SK-N-SH (cell line): ENCODE data around the gene GSE1. TPM values are rescaled to one million over a fixed set of nuclear protein-coding genes. Genes with fewer than 3 reads are reported as not detected.

Experiments
- CTCF ChIA-PET: fragments of 300-600, 350-600 bp; formaldehyde crosslinking; extraction: SDS; loops from one replicate; lab custom pipeline; 2021; lab: Yijun Ruan, JAX
- POLR2A ChIA-PET: fragments of 350-600 bp; sonication (Branson Sonifier 250); formaldehyde crosslinking; extraction: SDS; loops from one replicate; lab custom pipeline; 2020; ENCODE audit warnings: antibody characterized with exemption, inconsistent platforms; lab: Yijun Ruan, JAX
- DNase-seq: peaks from one replicate; pipeline ENCODE4 v3.0.0; 2012
- H2AFZ ChIP-seq: fragments of 200-600 bp; sonication (generic); 2 replicates; pipeline ENCODE4 v1.8.1; 2016; ENCODE audit warnings: antibody characterized with exemption, mild to moderate bottlenecking, low read depth
- H3F3A ChIP-seq: fragments of 200-600 bp; sonication (generic); replicated peaks from 2 replicates; pipeline ENCODE3; 2016; ENCODE audit warnings: antibody characterized with exemption, mild to moderate bottlenecking; ENCODE audit not compliant: insufficient read depth
- H3K27ac ChIP-seq, 2 experiments: fragments of 200-500 bp in 1 of 2; fragments of 200-600 bp in 1 of 2; sonication (Bioruptor generic) in 1 of 2; sonication (generic), shearing (Covaris generic) in 1 of 2; 2 replicates each; pipeline versions ENCODE4 v1.5.1 to v1.6.1; 2014 to 2016; ENCODE audit warnings: low read depth in 2 of 2, inconsistent platforms in 1 of 2, low read length in 1 of 2, mild to moderate bottlenecking in 1 of 2, mixed read lengths in 1 of 2
- H3K27me3 ChIP-seq: fragments of 200-600 bp; sonication (generic), shearing (Covaris generic); 2 replicates; pipeline ENCODE4 v1.6.1; 2016; ENCODE audit warnings: mixed run types; ENCODE audit not compliant: insufficient read depth
- H3K36me3 ChIP-seq, 2 experiments: fragments of 200-500 bp in 1 of 2; fragments of 200-600 bp in 1 of 2; sonication (Bioruptor generic) in 1 of 2; sonication (generic) in 1 of 2; replicated peaks in 1 of 2; 2 replicates each; pipeline versions ENCODE3 to v1.5.1; 2014 to 2016; ENCODE audit warnings: low read length in 1 of 2, mild to moderate bottlenecking in 1 of 2; ENCODE audit not compliant: insufficient read depth in 2 of 2, control insufficient read depth in 1 of 2
- H3K4me1 ChIP-seq, 2 experiments: fragments of 200-500 bp in 1 of 2; fragments of 200-600 bp in 1 of 2; sonication (Bioruptor generic) in 1 of 2; sonication (generic), shearing (Covaris generic) in 1 of 2; 2 replicates each; pipeline versions ENCODE4 v1.5.1 to v1.6.1; 2014 to 2016; ENCODE audit warnings: low read depth in 1 of 2, low read length in 1 of 2, mixed run types in 1 of 2; ENCODE audit not compliant: insufficient read depth in 2 of 2, control insufficient read depth in 1 of 2
- H3K4me2 ChIP-seq: fragments of 200-600 bp; sonication (generic), shearing (Covaris generic); 2 replicates; pipeline ENCODE4 v1.6.1; 2017; ENCODE audit warnings: mixed run types
- H3K4me3 ChIP-seq, 2 experiments: fragments of 200-500 bp in 1 of 2; fragments of 200-600 bp in 1 of 2; sonication (Bioruptor generic) in 1 of 2; sonication (generic), shearing (Covaris generic) in 1 of 2; 2 replicates each; pipeline versions ENCODE4 v1.5.1 to v1.8.1; 2014 to 2016; ENCODE audit warnings: low read depth in 2 of 2, inconsistent platforms in 1 of 2, low read length in 1 of 2, mild to moderate bottlenecking in 1 of 2, mixed read lengths in 1 of 2, moderate library complexity in 1 of 2
- H3K79me2 ChIP-seq: fragments of 200-600 bp; sonication (generic); 2 replicates; pipeline ENCODE4 v1.8.1; 2017; ENCODE audit warnings: mild to moderate bottlenecking; ENCODE audit not compliant: insufficient read depth
- H3K9ac ChIP-seq: fragments of 200-600 bp; sonication (generic); 2 replicates; pipeline ENCODE4 v1.6.1; 2017; ENCODE audit warnings: mixed run types
- H3K9me2 ChIP-seq: fragments of 200-600 bp; sonication (generic); 2 replicates; pipeline ENCODE4 v1.6.1; 2017; ENCODE audit warnings: mixed run types
- H3K9me3 ChIP-seq: fragments of 200-600 bp; sonication (generic); 2 replicates; pipeline ENCODE4 v1.6.1; 2017; ENCODE audit warnings: mixed run types, mild to moderate bottlenecking, moderate library complexity
- H4K20me1 ChIP-seq: fragments of 200-600 bp; sonication (generic); 2 replicates; pipeline ENCODE4 v1.6.1; 2017; ENCODE audit warnings: mild to moderate bottlenecking, mixed run types; ENCODE audit not compliant: insufficient read depth
- CHD2 ChIP-seq: fragments of 150-350 bp; IDR thresholded peaks from 2 replicates; pipeline ENCODE4 v1.6.1; 2018; ENCODE audit warnings: low read length; ENCODE audit not compliant: partially characterized antibody
- CTCF ChIP-seq: fragments of 200-600 bp; sonication (generic); IDR thresholded peaks from 2 replicates; pipeline ENCODE4 v1.6.1; 2017; ENCODE audit warnings: antibody characterized with exemption, mild to moderate bottlenecking, moderate library complexity
- FOXM1 ChIP-seq: IDR thresholded peaks from 2 replicates; pipeline ENCODE4 v1.4.0; 2012; ENCODE audit warnings: low read depth, mild to moderate bottlenecking
- IRF3 ChIP-seq: fragments of 150-350 bp; IDR thresholded peaks from 2 replicates; pipeline ENCODE4 v1.6.1; 2016; ENCODE audit warnings: mild to moderate bottlenecking, low read depth, low read length
- MAX ChIP-seq: IDR thresholded peaks from 2 replicates; pipeline ENCODE4 v1.4.0; 2012; ENCODE audit warnings: low read depth
- NFIC ChIP-seq: IDR thresholded peaks from 2 replicates; pipeline ENCODE4 v1.4.0; 2012; ENCODE audit warnings: borderline replicate concordance
- RAD21 ChIP-seq: IDR thresholded peaks from 2 replicates; pipeline ENCODE4 v1.6.1; 2012; ENCODE audit warnings: mild to moderate bottlenecking, low read length
- RCOR1 ChIP-seq: fragments of 150-350 bp; IDR thresholded peaks from 2 replicates; pipeline ENCODE4 v1.6.1; 2017; ENCODE audit warnings: antibody characterized with exemption, low read length
- REST ChIP-seq: IDR thresholded peaks from 2 replicates; pipeline ENCODE4 v1.6.1; 2012; ENCODE audit warnings: mild to moderate bottlenecking, low read depth, low read length, moderate library complexity
- SIN3A ChIP-seq: IDR thresholded peaks from 2 replicates; pipeline ENCODE4 v1.6.1; 2012; ENCODE audit warnings: low read depth, mild to moderate bottlenecking, low read length, moderate library complexity, borderline replicate concordance
- SMC3 ChIP-seq: IDR thresholded peaks from 2 replicates; pipeline ENCODE4 v1.6.1; 2012; ENCODE audit warnings: low read depth, low read length, improper control_type of control experiment
- USF1 ChIP-seq: IDR thresholded peaks from 2 replicates; pipeline ENCODE4 v1.4.0; 2012; ENCODE audit warnings: low read depth, borderline replicate concordance
- USF2 ChIP-seq: fragments of 150-350 bp; IDR thresholded peaks from 2 replicates; pipeline ENCODE4 v1.6.1; 2017; ENCODE audit warnings: antibody characterized with exemption, low read length, low read depth, borderline replicate concordance
- YY1 ChIP-seq: IDR thresholded peaks from 2 replicates; pipeline ENCODE4 v1.4.0; 2012; ENCODE audit warnings: low read depth, mild to moderate bottlenecking
- ZBTB33 ChIP-seq: IDR thresholded peaks from 2 replicates; pipeline ENCODE4 v1.4.0; 2012; ENCODE audit warnings: low read depth, borderline replicate concordance
- WGBS: methylation state at CpG from one replicate; pipeline ENCODE4 v1.1.6; 2017; ENCODE audit warnings: low lambda C conversion rate; 5-methylcytosine and 5-hydroxymethylcytosine counted together
- polyA plus RNA-seq, 3 experiments: library from polyadenylated mRNA; depleted of rRNA; stranded (reverse); fragments of >200 nt; gene quantifications; 2 replicates each; pipeline ENCODE4 v1.2.3, GENCODE V29; 2012

The GSE1 gene
- polyA plus RNA-seq, 1 of the 3 experiments (the other 2 are of a cell fraction), result 26.5 TPM

- TF ChIP-seq USF1, result no peak
- TF ChIP-seq, all 33 proteins: peak for 0
Measured at GRCh38 chr16:85573045-85573695, 40.0 kb upstream of the GSE1 start (continued).

- H3K27ac ChIP-seq, result peak overlapping the region; percentile 76 to 88
- H3K4me1 ChIP-seq, result peaks cover 35 to 72% of the 10 kb centered on the region in 2 experiments
- WGBS, result 56% methylated on average over 31 of the region's 37 CpGs
- peaks cover 60% of the 10 kb centered on the region for H3K79me2 ChIP-seq
- peaks cover 0 to 2% of the 10 kb centered on the region in 2 experiments for H3K36me3 ChIP-seq
- DNase-seq, result peak; percentile 93
- H3F3A ChIP-seq, result peaks cover 14% of the 10 kb centered on the region
- H2AFZ ChIP-seq, result 0 out of 2 replicates have a peak overlapping the region, but pooled peaks have one; percentile 22
- ChIA-PET CTCF (interaction anchor here (0.6 to 5.0 kb wide), 12 partner anchors 8 to 390 kb away, joined by 3 to 40 read pairs (median 4); no protein-coding TSS in a partner anchor), POLR2A (interaction anchor here (1.3 to 1.7 kb wide), 3 partner anchors 9 to 20 kb away, joined by 4 to 9 read pairs (median 5); no protein-coding TSS in a partner anchor)
- no peaks in the 10 kb centered on the region for H3K27me3 ChIP-seq
- H3K4me3 ChIP-seq, result peak overlapping the region in 1 of 2 experiments; percentile 19; a peak in 2 of 4 replicates
- H3K9me3 ChIP-seq, result no peaks in the 10 kb centered on the region
- peaks cover 98% of the 10 kb centered on the region for H4K20me1 ChIP-seq
- no peaks in the 10 kb centered on the region for H3K9me2 ChIP-seq
- H3K9ac ChIP-seq, result peak overlapping the region; percentile 31; the same call in 1 of the 2 replicates
- H3K4me2 ChIP-seq, result peak overlapping the region; percentile 78
- no peak for TF ChIP-seq MAX
- no peak for TF ChIP-seq CTCF
- TF ChIP-seq FOXM1, result no peak
- no peak for TF ChIP-seq IRF3
- no peak for TF ChIP-seq YY1
- no peak for TF ChIP-seq RAD21
- no peak for TF ChIP-seq SMC3
- TF ChIP-seq RCOR1, result peak; percentile 64; the same call in 1 of the 2 replicates
- no peak for TF ChIP-seq USF2
- TF ChIP-seq CHD2, result peak; percentile 62
- no peak for TF ChIP-seq REST
- peak; percentile 75 for TF ChIP-seq NFIC
- no peak for TF ChIP-seq SIN3A
- TF ChIP-seq ZBTB33, result no peak
Measured at GRCh38 chr16:85573696-85574641, 39.2 kb upstream of the GSE1 start.
